NCI-H1694 treated with DMSO at 0.1 percent for 48 hours (cell line): ENCODE data around the gene STOX2.
"Not testable (repeated sequence)": the region's sequence is repeated elsewhere in the genome, so short reads cannot be mapped to it uniquely, and the experiment has no call there.

Experiments
- DNase-seq: peaks from one replicate; lab custom pipeline; 2025; lab: John Stamatoyannopoulos, UW

STOX2 gene

GRCh38 chr4:183935355-183936005 is 30.4 kb downstream of the STOX2 start:
- no peak for DNase-seq

GRCh38 chr4:183936047-183936446 is 30.9 kb downstream of the STOX2 start:
- DNase-seq, result no peak

GRCh38 chr4:183936574-183937345 is 31.7 kb downstream of the STOX2 start:
- DNase-seq, result no peak

- DNase-seq, result no peak
Observed at GRCh38 chr4:183940864-183941263, 35.8 kb downstream of the STOX2 start.

- DNase-seq, result no peak
Observed at GRCh38 chr4:183941964-183942363, 36.9 kb downstream of the STOX2 start.

GRCh38 chr4:183945741-183946140 is 40.6 kb downstream of the STOX2 start:
- no peak for DNase-seq

GRCh38 chr4:183950536-183950935 is 45.4 kb downstream of the STOX2 start:
- DNase-seq, result no peak

GRCh38 chr4:183952652-183953051 is 47.5 kb downstream of the STOX2 start:
- not testable (repeated sequence) for DNase-seq

GRCh38 chr4:183959319-183960045 is 54.4 kb downstream of the STOX2 start:
- no peak for DNase-seq

GRCh38 chr4:183960046-183960420 is 54.9 kb downstream of the STOX2 start:
- peak; percentile 84 for DNase-seq

GRCh38 chr4:183960962-183961541 is 55.9 kb downstream of the STOX2 start:
- peak; percentile 13 for DNase-seq

GRCh38 chr4:183961795-183962194 is 56.7 kb downstream of the STOX2 start:
- DNase-seq, result no peak

- DNase-seq, result peak; percentile 6
Observed at GRCh38 chr4:183962419-183962818, 57.3 kb downstream of the STOX2 start.

GRCh38 chr4:183966371-183966770 is 61.3 kb downstream of the STOX2 start:
- no peak for DNase-seq

- no peak for DNase-seq
Observed at GRCh38 chr4:183967266-183967665, 62.2 kb downstream of the STOX2 start.

GRCh38 chr4:183968502-183968901 is 63.4 kb downstream of the STOX2 start:
- DNase-seq, result no peak

GRCh38 chr4:183968931-183969330 is 63.8 kb downstream of the STOX2 start:
- no peak for DNase-seq

GRCh38 chr4:183969596-183969995 is 64.5 kb downstream of the STOX2 start:
- DNase-seq, result no peak

GRCh38 chr4:183971929-183972490 is 66.9 kb downstream of the STOX2 start:
- DNase-seq, result no peak

GRCh38 chr4:183977707-183978106 is 72.6 kb downstream of the STOX2 start:
- DNase-seq, result no peak

- DNase-seq, result no peak
Observed at GRCh38 chr4:183984566-183984965, 79.5 kb downstream of the STOX2 start.

GRCh38 chr4:183985786-183986185 is 80.7 kb downstream of the STOX2 start:
- no peak for DNase-seq
